Inflammatory macrophage (primary cell): ENCODE measurements around the gene USP4.
A peak's percentile ranks its signal among the peaks of the same experiment; 100 is the strongest.

Experiments used
- DNase-seq, 2 donors: peaks; one replicate each; pipeline ENCODE4 v3.0.0-alpha.2; 2020 to 2022

The USP4 gene

DNA sequence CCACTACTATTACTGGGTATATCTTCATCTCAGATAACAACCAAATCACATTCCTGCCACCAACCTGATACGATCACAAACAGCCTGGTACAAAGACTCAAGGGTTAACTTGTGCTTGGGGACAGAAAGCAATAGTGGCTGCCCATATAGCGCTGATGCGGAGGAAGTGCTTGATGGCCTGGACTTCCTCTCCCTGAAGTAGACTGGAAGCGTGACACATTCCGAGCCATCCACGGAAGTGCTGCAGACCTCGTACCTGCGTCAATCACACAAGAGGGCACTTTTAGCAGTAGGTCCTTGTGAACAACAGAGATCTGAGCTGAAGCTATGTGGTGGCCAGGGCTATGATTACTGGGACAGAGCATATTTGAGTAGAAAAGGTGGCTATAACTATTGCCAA is 45.5 kb downstream of the USP4 start:
- no peak for DNase-seq

GRCh38 chr3:49283997-49284396 is 55.9 kb downstream of the USP4 start:
- DNase-seq, result no peak

- no peak for DNase-seq
Measured at GRCh38 chr3:49279376-49279775, 60.5 kb downstream of the USP4 start.

GRCh38 chr3:49278548-49278947 is 61.3 kb downstream of the USP4 start:
- DNase-seq, result no peak

GRCh38 chr3:49277383-49277775 is 62.5 kb downstream of the USP4 start:
- peak in 1 of 2 donors; percentile 6 for DNase-seq

- peak; percentile 77 to 90 for DNase-seq
Measured at GRCh38 chr3:49276475-49277382, 63.1 kb downstream of the USP4 start, which contains the start of gene C3orf62. Gene C3orf62 (minus strand): TSS chr3:49277232. CDS start chr3:49276872, 360 bp downstream.

GRCh38 chr3:49273825-49274532 is 65.9 kb downstream of the USP4 start:
- no peak for DNase-seq

DNA sequence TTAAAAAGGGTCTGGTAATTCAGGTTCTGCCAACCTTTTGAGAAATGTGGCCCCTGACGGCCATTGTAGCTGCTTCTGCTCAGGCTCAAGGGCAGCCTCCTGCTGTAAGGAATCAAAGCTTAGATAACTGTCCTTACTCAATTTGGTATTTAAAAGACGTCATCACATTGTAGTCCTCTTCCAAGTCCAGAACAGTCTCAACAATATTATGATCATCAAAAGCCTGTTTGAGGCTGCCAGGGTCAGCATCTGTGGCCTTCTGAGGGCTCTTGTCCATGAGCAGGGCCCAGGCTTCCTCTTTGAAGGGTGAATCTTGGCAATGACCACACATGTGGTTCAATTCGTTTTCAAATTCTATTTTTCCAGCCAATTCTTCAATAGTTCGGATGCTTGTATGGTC is 68.8 kb downstream of the USP4 start:
- no peak for DNase-seq

DNA sequence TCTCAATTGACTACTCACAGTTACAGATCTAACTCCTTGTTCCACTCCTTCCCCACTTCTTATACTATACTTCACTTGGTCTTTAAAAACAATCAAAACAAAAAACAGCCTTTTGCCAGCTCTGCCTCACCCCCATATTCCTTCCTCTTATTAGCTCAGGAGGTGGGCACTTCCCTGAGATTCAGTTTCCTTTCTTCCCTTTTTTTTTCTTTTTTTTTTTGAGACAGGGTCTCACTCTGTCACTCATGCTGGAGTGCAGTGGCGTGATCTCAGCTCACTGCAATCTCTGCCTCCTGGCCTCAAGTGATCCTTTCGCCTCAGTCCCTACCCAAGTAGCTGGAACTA is 69.7 kb downstream of the USP4 start:
- DNase-seq, result no peak

DNA sequence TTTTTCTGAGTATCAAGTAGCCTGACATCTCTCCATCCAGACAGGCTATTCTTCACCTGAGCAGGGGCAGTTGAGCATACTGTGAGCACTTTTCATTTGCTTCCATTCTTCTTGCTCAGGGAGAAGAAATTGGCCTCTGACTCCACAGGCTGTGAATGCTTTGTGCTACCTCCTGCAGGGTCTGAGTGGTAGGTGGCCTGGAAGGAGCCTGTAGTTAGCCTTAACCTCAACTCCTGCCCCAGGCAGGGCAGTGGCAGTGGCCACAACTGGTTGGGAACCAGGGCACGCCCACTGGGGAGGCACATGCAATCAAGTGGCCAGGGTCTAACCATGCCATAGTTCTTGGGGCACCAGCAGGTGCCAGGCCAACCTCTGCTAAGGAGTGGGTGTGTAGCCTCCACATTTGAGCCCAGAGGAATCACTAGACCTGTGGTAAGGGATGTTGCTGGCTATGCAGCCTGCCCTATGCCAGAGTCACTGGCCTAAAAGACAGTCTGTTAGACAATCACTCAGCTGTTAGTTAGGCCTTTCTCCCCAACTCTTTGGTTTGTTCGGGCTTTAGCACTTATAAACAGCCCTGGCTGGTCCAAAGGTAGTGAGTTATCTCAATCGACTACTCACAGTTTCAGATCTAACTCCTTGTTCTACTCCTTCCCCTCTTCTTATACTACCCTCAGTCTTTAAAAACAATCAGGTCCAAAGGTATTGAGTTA is 70.3 kb downstream of the USP4 start:
- no peak for DNase-seq

- no peak for DNase-seq
Measured at GRCh38 chr3:49266410-49267095, 73.3 kb downstream of the USP4 start.

GRCh38 chr3:49265661-49266386 is 74.0 kb downstream of the USP4 start:
- no peak for DNase-seq

- no peak for DNase-seq
Measured at GRCh38 chr3:49263159-49263889, 76.5 kb downstream of the USP4 start.

DNA sequence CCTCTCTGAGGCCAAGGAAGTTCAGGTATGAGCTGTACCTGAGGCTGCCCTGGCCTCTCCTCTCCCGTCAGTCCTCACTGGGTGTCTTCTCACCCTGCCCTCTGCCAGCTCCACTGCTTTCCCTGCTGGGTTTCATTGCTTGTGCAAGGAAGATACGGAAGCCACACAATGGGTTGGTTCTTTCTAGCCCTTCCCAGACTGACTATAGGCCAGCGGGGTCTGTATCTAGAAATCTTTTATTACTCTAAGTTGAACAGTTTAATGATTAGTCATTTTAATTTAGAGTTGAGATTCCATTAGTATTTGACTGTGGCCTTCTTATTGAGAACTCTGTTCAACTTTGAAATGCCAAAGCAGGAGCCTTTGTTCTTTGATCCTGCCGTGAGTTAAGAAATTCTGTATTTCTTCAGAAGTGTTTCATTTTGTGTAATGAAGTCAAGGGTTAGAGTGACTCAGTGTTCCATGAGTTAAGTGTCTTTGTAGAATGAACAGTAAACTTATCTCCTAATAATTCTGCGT is 79.0 kb downstream of the USP4 start:
- DNase-seq, result peak; percentile 46 to 73

GRCh38 chr3:49257187-49257586 is 82.7 kb downstream of the USP4 start:
- DNase-seq, result no peak

- no peak for DNase-seq
Measured at GRCh38 chr3:49255718-49256511, 83.9 kb downstream of the USP4 start.

- no peak for DNase-seq
Measured at GRCh38 chr3:49255112-49255511, 84.7 kb downstream of the USP4 start.

DNA sequence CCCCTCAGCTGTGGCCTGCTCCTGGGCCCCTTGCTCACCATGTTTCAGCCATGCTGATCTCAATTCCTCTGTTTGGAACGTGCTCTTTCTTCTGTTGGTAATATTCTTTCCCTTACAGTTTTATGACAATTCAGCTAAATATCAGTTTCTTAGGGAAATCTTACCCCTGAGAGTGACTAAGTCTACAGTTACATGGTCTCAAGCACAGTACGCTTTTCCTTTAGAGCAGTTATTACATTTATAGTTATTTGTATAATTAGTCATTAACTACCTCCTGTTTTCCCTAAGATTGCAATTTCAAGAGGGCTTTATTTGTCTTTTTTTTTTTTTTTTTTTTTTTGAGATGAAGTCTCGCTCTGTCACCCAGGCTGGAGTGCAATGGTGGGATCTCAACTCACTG is 86.3 kb downstream of the USP4 start:
- DNase-seq, result no peak

- peak; percentile 89 to 95 for DNase-seq
Measured at GRCh38 chr3:49248840-49249227, 91.0 kb downstream of the USP4 start.

GRCh38 chr3:49244581-49245205 is 95.2 kb downstream of the USP4 start:
- DNase-seq, result peak; percentile 80 to 84
